ENCODE measurements around the gene GATA1.

Gene GATA1

DNA sequence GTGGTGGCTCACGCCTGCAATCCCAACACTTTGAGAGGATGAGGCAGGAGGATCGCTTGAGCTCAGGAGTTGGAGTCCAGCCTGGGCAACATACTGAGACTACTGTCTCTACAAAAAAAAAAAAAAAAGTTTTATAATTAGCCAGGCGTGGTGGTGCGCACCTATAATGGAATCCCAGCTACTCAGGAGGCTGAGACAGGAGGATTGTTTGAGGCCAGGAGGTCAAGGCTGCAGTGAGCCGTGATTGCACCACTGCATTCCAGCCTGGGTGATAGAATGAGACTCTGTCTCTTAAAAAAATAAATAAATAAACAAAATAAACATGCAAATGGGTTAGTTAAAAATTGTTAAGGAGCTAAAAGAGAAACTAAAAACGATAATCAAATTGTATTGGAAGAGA, 17.2 kb upstream of the GATA1 start:
- Histone ChIP-seq H2AFZ (ENCODE audit: low read depth, low read length) (no peak overlapping the region), H3K27me3 (ENCODE audit: insufficient read depth, low read length) (peaks cover 2% of the 10 kb centered on the region), H3K4me1 (ENCODE audit: insufficient read depth, low read length) (no peaks in the 10 kb centered on the region), H3K4me3 (ENCODE audit: low read length) (no peak overlapping the region), H3K36me3 (ENCODE audit: insufficient read depth, low read length) (no peaks in the 10 kb centered on the region), H3K9me3 (ENCODE audit: low read length) (no peaks in the 10 kb centered on the region)

GRCh38 chrX:48770296-48770695, 16.1 kb upstream of the GATA1 start:
- no peaks in the 10 kb centered on the region for H3K27me3 ChIP-seq (ENCODE audit: insufficient read depth, low read length)
- H3K4me1 ChIP-seq (ENCODE audit: insufficient read depth, low read length): no peaks in the 10 kb centered on the region
- no peak overlapping the region for H3K4me3 ChIP-seq (ENCODE audit: low read length)
- H2AFZ ChIP-seq (ENCODE audit: low read depth, low read length): no peak overlapping the region
- no peaks in the 10 kb centered on the region for H3K9me3 ChIP-seq (ENCODE audit: low read length)
- no peaks in the 10 kb centered on the region for H3K36me3 ChIP-seq (ENCODE audit: insufficient read depth, low read length)

- Histone ChIP-seq H3K27me3 (ENCODE audit: insufficient read depth, low read length) (no peaks in the 10 kb centered on the region), H3K9me3 (ENCODE audit: low read length) (no peaks in the 10 kb centered on the region), H2AFZ (ENCODE audit: low read depth, low read length) (no peak overlapping the region), H3K4me3 (ENCODE audit: low read length) (no peak overlapping the region), H3K36me3 (ENCODE audit: insufficient read depth, low read length) (no peaks in the 10 kb centered on the region), H3K4me1 (ENCODE audit: insufficient read depth, low read length) (no peaks in the 10 kb centered on the region)
Observed at GRCh38 chrX:48772602-48773001, 13.8 kb upstream of the GATA1 start.

DNA sequence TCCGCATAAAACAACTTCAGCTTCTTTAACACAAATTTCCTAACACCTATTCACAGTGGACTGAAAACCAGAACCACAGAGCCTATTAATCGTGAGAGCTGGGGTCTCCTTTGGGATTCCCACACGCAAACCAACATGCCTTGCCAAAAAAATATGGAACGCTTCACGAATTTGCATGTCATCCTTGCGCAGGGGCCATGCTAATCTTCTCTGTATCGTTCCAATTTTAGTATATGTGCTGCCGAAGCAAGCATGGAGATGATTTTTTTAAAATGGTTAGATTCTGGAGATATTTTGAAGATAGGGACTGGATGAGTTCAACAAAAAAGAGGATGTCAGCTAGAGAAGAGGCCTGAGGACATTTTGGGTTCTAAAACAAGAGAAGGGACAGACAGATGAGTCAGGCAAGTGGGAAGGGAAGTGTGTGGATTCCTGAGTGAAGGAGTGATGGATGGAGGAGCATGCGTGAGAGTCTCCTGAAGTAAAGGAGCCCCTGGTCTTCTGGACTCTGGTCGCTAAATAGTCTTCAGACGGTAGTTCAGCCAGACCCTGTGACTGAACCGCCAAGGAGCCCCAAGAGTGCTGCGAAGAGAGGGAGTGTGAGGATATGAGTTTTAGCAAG, 9.5 kb upstream of the GATA1 start:
- Histone ChIP-seq H3K27me3 (ENCODE audit: insufficient read depth, low read length) (no peaks in the 10 kb centered on the region), H3K36me3 (ENCODE audit: insufficient read depth, low read length) (no peaks in the 10 kb centered on the region), H2AFZ (ENCODE audit: low read depth, low read length) (no peak overlapping the region), H3K4me1 (ENCODE audit: insufficient read depth, low read length) (no peaks in the 10 kb centered on the region), H3K4me3 (ENCODE audit: low read length) (no peak overlapping the region), H3K9me3 (ENCODE audit: low read length) (no peaks in the 10 kb centered on the region)

GRCh38 chrX:48779399-48779798, 7.0 kb upstream of the GATA1 start:
- H3K4me3 ChIP-seq (ENCODE audit: low read length): no peak overlapping the region
- H3K36me3 ChIP-seq (ENCODE audit: insufficient read depth, low read length): no peaks in the 10 kb centered on the region
- H3K9me3 ChIP-seq (ENCODE audit: low read length): no peaks in the 10 kb centered on the region
- H3K27me3 ChIP-seq (ENCODE audit: insufficient read depth, low read length): no peaks in the 10 kb centered on the region
- no peak overlapping the region for H2AFZ ChIP-seq (ENCODE audit: low read depth, low read length)
- H3K4me1 ChIP-seq (ENCODE audit: insufficient read depth, low read length): no peaks in the 10 kb centered on the region

DNA sequence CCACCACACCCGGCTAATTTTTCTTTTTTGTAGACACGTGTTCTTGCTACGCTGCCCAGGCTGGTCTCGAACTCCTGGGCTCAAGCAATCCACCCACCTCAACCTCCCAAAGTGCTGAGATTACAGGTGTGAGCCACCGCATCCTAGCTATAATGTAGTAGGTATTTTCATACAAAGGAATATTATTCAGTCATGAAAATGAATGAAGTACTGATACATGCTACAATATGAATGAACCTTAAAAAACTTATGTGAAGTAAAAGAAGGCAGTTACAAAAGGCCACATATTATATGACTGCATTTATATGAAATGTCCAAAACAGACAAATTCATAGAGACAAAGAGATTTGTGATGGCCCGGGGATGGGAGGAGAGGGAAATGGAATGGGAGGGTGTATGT, 4.7 kb upstream of the GATA1 start:
- H2AFZ ChIP-seq (ENCODE audit: low read depth, low read length): no peak overlapping the region
- H3K27me3 ChIP-seq (ENCODE audit: insufficient read depth, low read length): no peaks in the 10 kb centered on the region
- H3K4me1 ChIP-seq (ENCODE audit: insufficient read depth, low read length): no peaks in the 10 kb centered on the region
- no peaks in the 10 kb centered on the region for H3K36me3 ChIP-seq (ENCODE audit: insufficient read depth, low read length)
- H3K9me3 ChIP-seq (ENCODE audit: low read length): no peaks in the 10 kb centered on the region
- H3K4me3 ChIP-seq (ENCODE audit: low read length): no peak overlapping the region

DNA sequence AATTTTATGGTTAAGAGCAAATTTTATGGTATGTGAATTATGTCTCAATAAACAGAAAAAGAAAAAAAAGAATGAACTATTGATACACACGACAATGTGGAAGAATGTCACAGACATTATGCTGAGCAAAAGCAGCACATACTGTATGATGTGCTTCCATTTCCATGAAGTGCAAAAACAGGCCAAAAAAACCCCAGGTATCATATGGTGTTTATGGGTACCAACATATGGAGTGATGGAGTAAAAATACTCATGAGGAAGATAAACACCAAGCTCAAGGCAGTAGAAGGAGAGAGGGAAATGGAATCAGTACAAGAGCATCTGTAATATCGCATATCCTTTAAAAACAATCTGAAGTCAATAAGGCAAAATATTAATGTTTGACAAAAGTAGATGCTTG, 4.2 kb upstream of the GATA1 start:
- Histone ChIP-seq H3K4me1 (ENCODE audit: insufficient read depth, low read length) (no peaks in the 10 kb centered on the region), H2AFZ (ENCODE audit: low read depth, low read length) (no peak overlapping the region), H3K36me3 (ENCODE audit: insufficient read depth, low read length) (no peaks in the 10 kb centered on the region), H3K9me3 (ENCODE audit: low read length) (no peaks in the 10 kb centered on the region), H3K27me3 (ENCODE audit: insufficient read depth, low read length) (no peaks in the 10 kb centered on the region), H3K4me3 (ENCODE audit: low read length) (no peak overlapping the region)

DNA sequence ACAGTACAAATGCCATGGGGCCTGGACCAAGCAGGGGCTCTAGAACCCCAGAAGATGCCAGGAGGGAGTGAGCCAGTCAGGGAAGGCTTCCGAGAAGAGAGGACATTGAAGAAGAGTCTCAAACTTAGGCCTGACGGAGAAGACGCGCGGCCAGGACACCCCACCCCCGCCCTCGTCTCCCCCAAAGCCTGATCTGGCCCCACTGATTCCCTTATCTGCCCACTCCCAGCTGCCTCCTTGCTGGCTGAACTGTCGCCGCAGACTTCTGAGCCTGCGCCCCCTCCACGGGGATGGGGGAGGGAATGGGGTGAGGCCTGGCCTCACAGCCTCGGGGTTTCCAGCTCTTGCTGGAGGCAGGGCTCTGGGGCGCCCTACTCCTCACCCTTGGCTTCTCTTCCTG, 3.6 kb upstream of the GATA1 start:
- no peaks in the 10 kb centered on the region for H3K36me3 ChIP-seq (ENCODE audit: insufficient read depth, low read length)
- no peaks in the 10 kb centered on the region for H3K9me3 ChIP-seq (ENCODE audit: low read length)
- H3K4me3 ChIP-seq (ENCODE audit: low read length): no peak overlapping the region
- no peak overlapping the region for H2AFZ ChIP-seq (ENCODE audit: low read depth, low read length)
- peaks cover 2% of the 10 kb centered on the region for H3K27me3 ChIP-seq (ENCODE audit: insufficient read depth, low read length)
- H3K4me1 ChIP-seq (ENCODE audit: insufficient read depth, low read length): no peaks in the 10 kb centered on the region

- no peaks in the 10 kb centered on the region for H3K4me1 ChIP-seq (ENCODE audit: insufficient read depth, low read length)
- H3K36me3 ChIP-seq (ENCODE audit: insufficient read depth, low read length): no peaks in the 10 kb centered on the region
- no peaks in the 10 kb centered on the region for H3K9me3 ChIP-seq (ENCODE audit: low read length)
- no peak overlapping the region for H2AFZ ChIP-seq (ENCODE audit: low read depth, low read length)
- H3K27me3 ChIP-seq (ENCODE audit: insufficient read depth, low read length): peaks cover 2% of the 10 kb centered on the region
- H3K4me3 ChIP-seq (ENCODE audit: low read length): no peak overlapping the region
Observed at GRCh38 chrX:48784726-48785125, 1.7 kb upstream of the GATA1 start.

DNA sequence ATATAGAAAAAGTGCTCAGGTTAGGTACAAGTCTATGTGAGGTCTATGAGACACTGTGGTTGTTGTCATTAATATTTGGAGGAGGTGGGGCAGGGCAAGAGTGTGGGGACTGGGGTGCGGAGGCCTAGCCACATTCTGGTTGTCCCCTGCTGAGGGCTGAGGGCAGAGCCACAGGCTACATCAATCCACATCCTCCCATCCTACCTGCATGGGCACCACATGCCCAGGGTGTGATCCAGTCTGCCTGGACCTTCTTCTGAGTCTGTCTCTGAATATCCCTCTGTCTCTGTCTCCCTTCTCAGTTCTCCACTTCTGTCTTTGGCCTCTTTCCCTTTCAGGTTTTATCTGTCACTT, 1.2 kb upstream of the GATA1 start:
- Histone ChIP-seq H3K4me1 (ENCODE audit: insufficient read depth, low read length) (no peaks in the 10 kb centered on the region), H3K9me3 (ENCODE audit: low read length) (no peaks in the 10 kb centered on the region), H3K4me3 (ENCODE audit: low read length) (no peak overlapping the region), H3K36me3 (ENCODE audit: insufficient read depth, low read length) (no peaks in the 10 kb centered on the region), H3K27me3 (ENCODE audit: insufficient read depth, low read length) (peaks cover 2% of the 10 kb centered on the region), H2AFZ (ENCODE audit: low read depth, low read length) (no peak overlapping the region)

DNA sequence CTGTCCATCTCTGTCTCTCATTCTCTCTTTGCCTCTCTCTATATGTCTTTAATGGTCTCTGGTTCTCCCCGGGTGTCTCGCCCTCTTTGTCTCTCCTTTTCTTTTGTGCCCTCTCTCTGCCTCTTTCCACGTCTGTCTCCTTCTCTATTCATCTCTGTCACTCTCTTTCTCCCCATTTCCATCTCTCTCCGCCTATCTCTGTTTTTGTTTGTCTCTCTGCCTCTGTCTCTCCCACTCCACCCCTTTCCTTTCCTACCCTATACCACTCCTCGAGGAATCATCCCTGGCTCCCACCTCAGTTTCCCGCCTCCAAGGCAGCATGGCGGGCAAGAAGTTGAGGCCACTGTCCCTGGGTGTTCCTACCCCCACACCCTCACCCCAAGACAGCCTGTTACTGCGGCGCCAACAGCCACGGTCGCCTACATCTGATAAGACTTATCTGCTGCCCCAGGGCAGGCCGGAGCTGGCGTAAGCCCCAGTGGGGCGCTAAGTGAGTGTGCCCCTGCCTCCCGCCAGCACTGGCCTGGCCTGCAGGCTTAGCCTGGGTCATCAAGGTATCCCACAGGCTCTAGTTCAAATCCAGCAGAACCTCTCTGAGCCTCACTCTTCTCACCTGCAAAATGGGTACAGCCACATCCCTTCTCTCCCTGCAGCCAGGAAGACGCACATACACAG, 713 bp upstream of the GATA1 start:
- Histone ChIP-seq H3K36me3 (ENCODE audit: insufficient read depth, low read length) (no peaks in the 10 kb centered on the region), H3K4me3 (ENCODE audit: low read length) (no peak overlapping the region), H3K27me3 (ENCODE audit: insufficient read depth, low read length) (peaks cover 2% of the 10 kb centered on the region), H3K4me1 (ENCODE audit: insufficient read depth, low read length) (no peaks in the 10 kb centered on the region), H2AFZ (ENCODE audit: low read depth, low read length) (no peak overlapping the region), H3K9me3 (ENCODE audit: low read length) (no peaks in the 10 kb centered on the region)

DNA sequence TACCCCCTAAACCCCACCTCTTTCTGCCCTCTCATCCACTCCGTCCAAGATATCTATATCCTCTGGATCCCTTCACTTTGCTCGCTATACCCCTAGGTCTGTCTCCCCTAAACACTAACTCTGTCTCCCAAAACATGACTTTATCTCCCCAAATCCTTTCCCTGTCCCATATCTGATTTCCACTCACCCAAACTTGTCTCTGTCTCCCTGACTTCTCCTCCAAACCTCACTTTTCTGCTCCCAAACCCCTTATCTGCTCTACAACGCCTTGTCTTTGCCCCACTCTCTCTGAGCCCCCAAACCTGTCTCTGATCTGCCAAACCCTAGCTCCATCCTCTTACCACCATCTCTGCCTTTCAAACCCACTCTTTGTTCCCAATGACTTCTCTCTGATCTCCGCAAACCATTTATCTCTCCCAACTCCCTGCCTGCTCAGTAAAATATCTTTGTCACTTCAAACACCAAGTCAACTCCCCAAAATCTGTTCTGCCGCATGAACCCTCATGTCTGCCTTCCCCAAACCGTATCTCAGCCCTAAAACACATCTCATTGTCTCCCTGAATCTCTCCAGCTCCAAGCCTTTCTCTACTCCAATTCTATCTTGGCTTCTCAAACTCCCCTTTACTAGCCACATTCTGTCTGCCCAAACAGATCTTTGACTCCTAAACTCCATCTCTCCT, 575 bp downstream of the GATA1 start:
- no peak overlapping the region for H3K4me3 ChIP-seq (ENCODE audit: low read length)
- no peaks in the 10 kb centered on the region for H3K36me3 ChIP-seq (ENCODE audit: insufficient read depth, low read length)
- peaks cover 2% of the 10 kb centered on the region for H3K27me3 ChIP-seq (ENCODE audit: insufficient read depth, low read length)
- H3K9me3 ChIP-seq (ENCODE audit: low read length): no peaks in the 10 kb centered on the region
- H2AFZ ChIP-seq (ENCODE audit: low read depth, low read length): no peak overlapping the region
- H3K4me1 ChIP-seq (ENCODE audit: insufficient read depth, low read length): no peaks in the 10 kb centered on the region

- Histone ChIP-seq H3K27me3 (ENCODE audit: insufficient read depth, low read length) (peaks cover 2% of the 10 kb centered on the region), H3K9me3 (ENCODE audit: low read length) (no peaks in the 10 kb centered on the region), H3K4me3 (ENCODE audit: low read length) (no peak overlapping the region), H3K4me1 (ENCODE audit: insufficient read depth, low read length) (no peaks in the 10 kb centered on the region), H3K36me3 (ENCODE audit: insufficient read depth, low read length) (no peaks in the 10 kb centered on the region), H2AFZ (ENCODE audit: low read depth, low read length) (no peak overlapping the region)
Observed at GRCh38 chrX:48787505-48788443, 1.4 kb downstream of the GATA1 start.

Measured in neuron (in vitro differentiated cells).